ENCODE measurements around the gene RNF43. TPM values are rescaled to one million over a fixed set of nuclear protein-coding genes. Genes with fewer than 3 reads are reported as not detected.

RNF43 gene
- total RNA-seq, 5 donors from 2014 or later (not counting 1 experiment from before 2014, with no cell fraction given) = 1.2 to 4.0 (median 1.8) TPM

Other genes starting within 250 kb of the RNF43 start
- under 1 TPM in 1 of 5 donors, not detected in 4; 0.13 TPM for gene EPX, start 224.8 kb downstream of the RNF43 start, total RNA-seq
- gene MKS1, start 198.3 kb downstream of the RNF43 start, total RNA-seq = 10 to 100 TPM; 12.7 to 32.6 (median 22.3) TPM
- gene LPO, start 178.9 kb downstream of the RNF43 start, total RNA-seq = not detected
- gene MPO, start 136.6 kb downstream of the RNF43 start, total RNA-seq = 1 to 10 TPM in 4 of 5 donors, under 1 TPM in 1; 0.32 to 1.9 (median 1.1) TPM
- gene TSPOAP1, start 88.7 kb downstream of the RNF43 start, total RNA-seq = 10 to 100 TPM; 15.6 to 62.7 (median 19.9) TPM
- 10 to 100 TPM; 40.5 to 77.3 (median 63.2) TPM for gene SUPT4H1, start 65.3 kb downstream of the RNF43 start, total RNA-seq
- gene HSF5, start 70.9 kb upstream of the RNF43 start, total RNA-seq = 1 to 10 TPM; 1.7 to 2.8 (median 2.5) TPM
- gene MTMR4, start 97.1 kb upstream of the RNF43 start, total RNA-seq = 10 to 100 TPM; 43.1 to 55.1 (median 53.1) TPM